CD4-positive, alpha-beta T cell (primary cell): ENCODE results near the gene FABP2. TPM values are rescaled to one million over a fixed set of nuclear protein-coding genes. Genes with fewer than 3 reads are reported as not detected.
A peak's percentile ranks its signal among the peaks of the same experiment; 100 is the strongest.

Experiments used
- ATAC-seq: fragments of 200-7000 bp; cut with Tn5 transposase; one replicate; pipeline ENCODE4 v1.10.0; 2022; ENCODE audit warnings: mild to moderate bottlenecking; ENCODE audit not compliant: poor library complexity
- CTCF ChIA-PET: fragments of 350-600 bp; sonication (Branson Sonifier 250); formaldehyde crosslinking; loops from one replicate; lab custom pipeline; 2021; ENCODE audit warnings: antibody characterized with exemption, inconsistent platforms; lab: Charles Lee
- POLR2A ChIA-PET: fragments of 350-600 bp; sonication (Branson Sonifier 250); formaldehyde crosslinking; loops from one replicate; lab custom pipeline; 2021; ENCODE audit warnings: antibody characterized with exemption, inconsistent platforms; lab: Charles Lee
- DNase-seq, 14 experiments: peaks; one replicate each; pipeline ENCODE4 v3.0.0-alpha.2; 2013 to 2020; ENCODE audit warnings: mixed read lengths in 2 of 14
- H3K27ac ChIP-seq, 2 donors: one replicate each; pipeline versions ENCODE4 v1.5.1 to v1.7.0; 2013; ENCODE audit warnings: low read length in 2 of 2, low read depth in 1 of 2, mild to moderate bottlenecking in 1 of 2
- H3K27me3 ChIP-seq, 2 experiments: 1 replicate in 1 of 2; 2 replicates in 1 of 2; pipeline versions ENCODE4 v1.6.1 to v1.7.0; 2013; ENCODE audit warnings: low read length in 2 of 2, control low read depth in 1 of 2, mild to moderate bottlenecking in 1 of 2, moderate library complexity in 1 of 2; ENCODE audit not compliant: insufficient read depth in 2 of 2, control insufficient read depth in 1 of 2
- H3K36me3 ChIP-seq: one replicate; pipeline ENCODE4 v1.6.1; 2013; ENCODE audit warnings: low read length, control low read depth; ENCODE audit not compliant: insufficient read depth
- H3K4me1 ChIP-seq: one replicate; pipeline ENCODE4 v1.6.1; 2013; ENCODE audit warnings: low read length, control low read depth; ENCODE audit not compliant: insufficient read depth
- H3K4me3 ChIP-seq: one replicate; pipeline ENCODE4 v1.5.1; 2013; ENCODE audit warnings: mild to moderate bottlenecking, low read length, moderate library complexity
- H3K9me3 ChIP-seq, 2 experiments: 1 replicate in 1 of 2; 2 replicates in 1 of 2; pipeline versions ENCODE4 v1.6.1 to v1.7.0; 2013; ENCODE audit warnings: low read length in 2 of 2, mild to moderate bottlenecking in 2 of 2, control low read depth in 1 of 2, moderate library complexity in 1 of 2; ENCODE audit not compliant: control insufficient read depth in 1 of 2, insufficient read depth in 1 of 2
- H3K27ac Mint-ChIP-seq: one replicate; pipeline ENCODE4 v1.8.0; 2020; ENCODE audit warnings: mixed read lengths
- H3K27me3 Mint-ChIP-seq: one replicate; pipeline ENCODE4 v1.8.0; 2021; ENCODE audit warnings: mixed read lengths
- H3K36me3 Mint-ChIP-seq: one replicate; pipeline ENCODE4 v1.8.0; 2021; ENCODE audit warnings: low read depth, mixed read lengths
- H3K4me1 Mint-ChIP-seq: one replicate; pipeline ENCODE4 v1.8.0; 2021; ENCODE audit warnings: low read depth, mixed read lengths
- H3K4me3 Mint-ChIP-seq: one replicate; pipeline ENCODE4 v1.8.0; 2020; ENCODE audit warnings: mild to moderate bottlenecking, mixed read lengths
- H3K9me3 Mint-ChIP-seq: one replicate; pipeline ENCODE4 v1.8.0; 2020; ENCODE audit warnings: mixed read lengths
- CTCF ChIP-seq: fragments of 200-600 bp; IDR thresholded peaks from one replicate; pipeline ENCODE4 v1.8.0; 2022; ENCODE audit warnings: antibody characterized with exemption, mild to moderate bottlenecking
- intact Hi-C, 2 experiments: fragments of 100-400 bp; cut with DNase I in 1 of 2; cut with micrococcal nuclease in 1 of 2; formaldehyde crosslinking; loops; one replicate each; pipeline versions ENCODE4 v1.15.1 to v1.9.0; 2023 to 2025; cut with DNase I, micrococcal nuclease
- total RNA-seq, 174 experiments: library from RNA in 2 of 174; stranded (reverse) in 2 of 174; gene quantifications; one replicate each; pipeline ENCODE4 v1.2.3 and lab custom pipeline; 2021 to 2026

Gene FABP2
- total RNA-seq, 2 experiments from 2014 or later = not detected

GRCh38 chr4:119296356-119296755, 25.6 kb downstream of the FABP2 start:
- Mint-ChIP-seq H3K27ac (peak overlapping the region; percentile 37), H3K36me3 (peaks cover 64% of the 10 kb centered on the region), H3K27me3 (no peaks in the 10 kb centered on the region), H3K4me1 (peaks cover 41% of the 10 kb centered on the region), H3K4me3 (peak overlapping the region; percentile 1), H3K9me3 (no peaks in the 10 kb centered on the region)
- Histone ChIP-seq H3K9me3 (no peaks in the 10 kb centered on the region), H3K4me3 (no peak overlapping the region), H3K36me3 (peaks cover 41% of the 10 kb centered on the region), H3K27me3 (no peaks in the 10 kb centered on the region), H3K27ac (no peak overlapping the region), H3K4me1 (peaks cover 20% of the 10 kb centered on the region)
- CTCF ChIA-PET = no interaction called here
- no peak for ATAC-seq
- intact Hi-C loops = no loop called here
- TF ChIP-seq CTCF = no peak
- no peak for DNase-seq
- POLR2A ChIA-PET = interaction anchor here (1.8 kb wide), 1 partner anchor 84 kb away, joined by 9 read pairs; the partner anchor contains the start of gene USP53

GRCh38 chr4:119290598-119290997, 31.3 kb downstream of the FABP2 start:
- POLR2A ChIA-PET = interaction anchor here (1.4 kb wide), 1 partner anchor 10 kb away, joined by 11 read pairs; a partner anchor contains a TSS
- Histone ChIP-seq H3K36me3 (peaks cover 15% of the 10 kb centered on the region), H3K4me1 (no peaks in the 10 kb centered on the region), H3K4me3 (no peak overlapping the region), H3K9me3 (no peaks in the 10 kb centered on the region), H3K27ac (no peak overlapping the region), H3K27me3 (no peaks in the 10 kb centered on the region)
- Mint-ChIP-seq H3K4me1 (peaks cover 4% of the 10 kb centered on the region), H3K36me3 (peaks cover 16% of the 10 kb centered on the region), H3K27ac (no peak overlapping the region), H3K27me3 (no peaks in the 10 kb centered on the region), H3K4me3 (no peak overlapping the region), H3K9me3 (no peaks in the 10 kb centered on the region)
- DNase-seq (no peak), ATAC-seq (no peak)
- intact Hi-C loops = no loop called here
- CTCF ChIA-PET = no interaction called here
- TF ChIP-seq CTCF = no peak

- peaks cover 12% of the 10 kb centered on the region for H3K36me3 ChIP-seq
- Mint-ChIP-seq H3K4me1 (peaks cover 10% of the 10 kb centered on the region), H3K36me3 (peaks cover 16% of the 10 kb centered on the region), H3K4me3 (no peak overlapping the region), H3K9me3 (no peaks in the 10 kb centered on the region), H3K27ac (no peak overlapping the region), H3K27me3 (no peaks in the 10 kb centered on the region)
- H3K9me3 ChIP-seq = no peaks in the 10 kb centered on the region
- ATAC-seq (no peak), DNase-seq (no peak)
- H3K4me3 ChIP-seq = no peak overlapping the region
- ChIA-PET POLR2A (interaction anchor here (1.6 kb wide), 1 partner anchor 11 kb away, joined by 3 read pairs; a partner anchor contains a TSS), CTCF (no interaction called here)
- H3K27me3 ChIP-seq = no peaks in the 10 kb centered on the region
- no peak overlapping the region for H3K27ac ChIP-seq
- intact Hi-C loops = loop anchor here (5.0 to 10.0 kb wide), 3 partner anchors 75 to 307 kb away; partner anchors contain the start of gene USP53 (in 2 of the 2)
- no peaks in the 10 kb centered on the region for H3K4me1 ChIP-seq
- TF ChIP-seq CTCF = no peak
Measured at GRCh38 chr4:119289313-119289712, 32.6 kb downstream of the FABP2 start.
